OCI-LY7 (cell line): ENCODE data around the gene KCNN1. TPM values are rescaled to one million over a fixed set of nuclear protein-coding genes. Genes with fewer than 3 reads are reported as not detected.

Experiments
- BruUV-seq: library from RNA; stranded (reverse); fragments of 400-500 nt; replicated peaks from 2 replicates; lab custom pipeline; 2021; lab: Mats Ljungman, UMichigan
- CTCF ChIA-PET: fragments of 300-600 bp; sonication (Branson Sonifier 250); formaldehyde crosslinking; loops from one replicate; lab custom pipeline; 2022; ENCODE audit warnings: antibody characterized with exemption; ENCODE audit not compliant: unreplicated experiment; lab: Charles Lee
- POLR2A ChIA-PET: fragments of 300-600 bp; sonication (Branson Sonifier 250); formaldehyde crosslinking; loops from one replicate; lab custom pipeline; 2022; ENCODE audit warnings: antibody characterized with exemption; lab: Charles Lee
- DNase-seq: peaks from one replicate; pipeline ENCODE4 v3.0.0-alpha.2; 2015; ENCODE audit warnings: low spot score
- H2AFZ ChIP-seq: fragments of 200-600 bp; sonication (generic), shearing (Covaris generic); 2 replicates; pipeline ENCODE4 v1.6.1; 2014; ENCODE audit warnings: mild to moderate bottlenecking, antibody characterized with exemption, low read length, moderate library complexity
- H3K27ac ChIP-seq: fragments of 200-600 bp; sonication (generic); 2 replicates; pipeline ENCODE4 v1.5.1; 2014; ENCODE audit warnings: mixed run types, low read depth, mild to moderate bottlenecking, moderate library complexity, low read length, inconsistent platforms; ENCODE audit not compliant: poor library complexity, severe bottlenecking
- H3K36me3 ChIP-seq: fragments of 200-600 bp; sonication (generic); 2 replicates; pipeline ENCODE4 v1.6.1; 2014; ENCODE audit warnings: mild to moderate bottlenecking, antibody characterized with exemption, low read length, moderate library complexity, mixed read lengths; ENCODE audit not compliant: insufficient read depth
- H3K4me1 ChIP-seq: fragments of 200-600 bp; sonication (generic); 2 replicates; pipeline ENCODE4 v1.5.1; 2014; ENCODE audit warnings: mild to moderate bottlenecking, low read length; ENCODE audit not compliant: insufficient read depth, poor library complexity, severe bottlenecking
- H3K4me2 ChIP-seq: fragments of 200-600 bp; sonication (generic); 2 replicates; pipeline ENCODE4 v1.6.1; 2014; ENCODE audit warnings: mild to moderate bottlenecking, low read length
- H3K4me3 ChIP-seq: fragments of 200-600 bp; sonication (generic); 2 replicates; pipeline ENCODE4 v1.5.1; 2014; ENCODE audit warnings: mild to moderate bottlenecking, low read depth, low read length; ENCODE audit not compliant: poor library complexity, severe bottlenecking
- H3K79me2 ChIP-seq: fragments of 200-600 bp; sonication (generic); 2 replicates; pipeline ENCODE4 v1.6.1; 2016; ENCODE audit warnings: low read depth, mild to moderate bottlenecking, low read length, moderate library complexity, mixed read lengths; ENCODE audit not compliant: insufficient read depth
- H3K9me2 ChIP-seq: fragments of 200-600 bp; sonication (generic); 2 replicates; pipeline ENCODE4 v1.6.1; 2016; ENCODE audit warnings: mild to moderate bottlenecking, low read length, mixed read lengths; ENCODE audit not compliant: insufficient read depth
- H3K9me3 ChIP-seq: fragments of 200-600 bp; sonication (generic); 2 replicates; pipeline ENCODE4 v1.6.1; 2014; ENCODE audit warnings: mild to moderate bottlenecking, mixed run types, low read length, mixed read lengths
- H4K20me1 ChIP-seq: fragments of 200-600 bp; sonication (generic); 2 replicates; pipeline ENCODE4 v1.6.1; 2014; ENCODE audit warnings: mild to moderate bottlenecking, antibody characterized with exemption, low read length, moderate library complexity, mixed read lengths; ENCODE audit not compliant: insufficient read depth
- EZH2phosphoT487 ChIP-seq: fragments of 200-600 bp; sonication (generic); IDR thresholded peaks from 2 replicates; pipeline ENCODE4 v1.6.1; 2018; ENCODE audit warnings: low read depth, borderline replicate concordance, mild to moderate bottlenecking, mixed run types, antibody characterized with exemption, low read length, moderate library complexity, mixed read lengths
- intact Hi-C: fragments of 100-400 bp; cut with micrococcal nuclease; formaldehyde crosslinking; loops from one replicate; pipeline ENCODE4 v1.10.0; 2022; ENCODE audit not compliant: unreplicated experiment
- total RNA-seq, 2 experiments: library from RNA; depleted of rRNA in 1 of 2; stranded (reverse); fragments of >200 nt in 1 of 2; shearing (Covaris generic) in 1 of 2; gene quantifications; 2 replicates each; pipeline ENCODE4 v1.2.3, GENCODE V29; 2014 to 2022
- TF ChIP-seq, protein P1 (sequence below): fragments of 200-600 bp; sonication (generic); conservative IDR thresholded peaks from 2 replicates; pipeline ENCODE4 v1.5.1; 2014; ENCODE audit warnings: mild to moderate bottlenecking, antibody characterized with exemption, low read length, moderate library complexity, mixed read lengths

Gene KCNN1
- total RNA-seq, 2 experiments from 2014 or later: 0.57 to 1.1 TPM

DNA sequence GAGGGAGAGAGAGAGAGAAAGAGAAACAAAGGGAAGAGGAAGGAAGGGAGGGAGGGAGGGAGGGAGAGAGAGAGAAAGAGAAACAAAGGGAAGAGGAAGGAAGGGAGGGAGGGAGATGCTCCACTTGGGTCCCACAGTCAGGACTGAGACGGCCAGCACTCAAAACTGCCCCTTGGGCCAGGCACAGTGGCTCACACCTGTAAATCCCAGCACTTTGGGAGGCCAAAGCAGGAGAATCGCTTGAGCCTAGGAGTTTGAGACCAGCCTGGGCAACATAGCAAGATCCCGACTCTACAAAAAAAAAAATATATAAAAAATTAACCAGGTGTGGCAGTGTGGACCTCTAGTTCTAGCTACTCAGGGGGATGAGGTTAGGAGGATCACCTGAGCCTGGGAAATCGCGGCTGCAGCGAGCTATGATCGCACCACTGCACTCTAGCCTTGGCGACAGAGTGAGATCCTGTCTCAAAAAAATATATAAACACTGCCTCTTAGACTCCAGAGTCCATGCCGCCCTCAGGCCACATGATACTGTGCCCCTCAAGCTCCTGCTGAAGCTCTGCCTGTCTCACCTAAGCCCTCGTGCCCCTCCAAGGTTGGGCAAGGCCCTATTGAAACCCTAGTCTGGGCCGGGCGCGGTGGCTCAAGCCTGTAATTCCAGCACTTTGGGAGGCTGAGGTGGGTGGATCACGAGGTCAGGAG lies 49.5 kb downstream of the KCNN1 start:
- Histone ChIP-seq H3K27ac (no peak overlapping the region), H3K9me2 (no peaks in the 10 kb centered on the region), H3K4me2 (no peak overlapping the region), H2AFZ (no peak overlapping the region), H3K9me3 (no peaks in the 10 kb centered on the region), H3K4me1 (peaks cover 4% of the 10 kb centered on the region), H3K36me3 (peaks cover 31% of the 10 kb centered on the region), H3K4me3 (no peak overlapping the region), H4K20me1 (no peaks in the 10 kb centered on the region), H3K79me2 (no peaks in the 10 kb centered on the region)
- ChIA-PET CTCF (no interaction called here), POLR2A (interaction anchor here (0.6 kb wide), 1 partner anchor 14 kb away, joined by 3 read pairs; no protein-coding TSS in a partner anchor)
- no peak for DNase-seq
- no TSS peak for BruUV-seq
- intact Hi-C loops: no loop called here
- TF ChIP-seq, protein P1, sequence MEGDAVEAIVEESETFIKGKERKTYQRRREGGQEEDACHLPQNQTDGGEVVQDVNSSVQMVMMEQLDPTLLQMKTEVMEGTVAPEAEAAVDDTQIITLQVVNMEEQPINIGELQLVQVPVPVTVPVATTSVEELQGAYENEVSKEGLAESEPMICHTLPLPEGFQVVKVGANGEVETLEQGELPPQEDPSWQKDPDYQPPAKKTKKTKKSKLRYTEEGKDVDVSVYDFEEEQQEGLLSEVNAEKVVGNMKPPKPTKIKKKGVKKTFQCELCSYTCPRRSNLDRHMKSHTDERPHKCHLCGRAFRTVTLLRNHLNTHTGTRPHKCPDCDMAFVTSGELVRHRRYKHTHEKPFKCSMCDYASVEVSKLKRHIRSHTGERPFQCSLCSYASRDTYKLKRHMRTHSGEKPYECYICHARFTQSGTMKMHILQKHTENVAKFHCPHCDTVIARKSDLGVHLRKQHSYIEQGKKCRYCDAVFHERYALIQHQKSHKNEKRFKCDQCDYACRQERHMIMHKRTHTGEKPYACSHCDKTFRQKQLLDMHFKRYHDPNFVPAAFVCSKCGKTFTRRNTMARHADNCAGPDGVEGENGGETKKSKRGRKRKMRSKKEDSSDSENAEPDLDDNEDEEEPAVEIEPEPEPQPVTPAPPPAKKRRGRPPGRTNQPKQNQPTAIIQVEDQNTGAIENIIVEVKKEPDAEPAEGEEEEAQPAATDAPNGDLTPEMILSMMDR: no peak
- no peak for TF ChIP-seq EZH2phosphoT487

DNA sequence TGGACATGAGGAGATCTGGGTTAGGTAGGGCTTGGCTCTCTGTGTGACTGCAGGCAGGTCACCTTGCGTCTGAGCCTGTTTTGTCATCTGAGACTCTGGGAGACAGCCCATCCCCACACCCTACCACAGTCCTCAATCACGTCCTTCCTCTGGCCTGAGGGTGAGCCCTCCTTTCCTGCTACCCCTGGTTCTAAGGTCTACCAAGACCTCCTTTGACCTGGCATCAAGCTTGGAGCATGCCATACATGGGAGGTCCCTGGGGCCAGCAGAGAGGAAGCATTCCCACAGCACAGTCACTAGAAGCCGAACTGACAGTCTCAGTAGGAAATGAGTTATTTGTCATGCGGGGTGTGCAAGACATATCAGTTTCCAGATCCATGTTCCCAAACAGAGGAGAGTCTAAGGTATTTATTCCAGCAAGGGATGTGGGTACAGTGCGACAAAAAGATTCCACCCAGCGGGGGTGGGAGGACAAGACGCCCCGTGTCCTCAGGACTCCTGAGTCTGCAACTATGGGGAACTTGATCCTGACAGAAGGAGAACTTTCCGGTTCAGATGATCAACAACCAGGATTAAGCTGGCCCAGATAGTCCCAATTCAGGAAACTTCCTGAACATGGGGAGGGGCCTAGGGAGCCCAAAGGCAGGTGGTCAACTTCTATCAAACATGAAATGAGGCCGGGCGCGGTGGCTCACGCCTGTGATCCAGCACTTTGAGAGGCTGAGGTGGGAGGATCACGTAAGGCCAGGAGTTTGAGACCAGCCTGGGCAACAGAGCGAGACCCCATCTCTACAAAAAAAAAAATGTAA lies 50.6 kb downstream of the KCNN1 start:
- Histone ChIP-seq H3K79me2 (peaks cover 3% of the 10 kb centered on the region; the same call in 1 of the 2 replicates), H3K4me2 (no peak overlapping the region), H3K27ac (no peak overlapping the region), H3K4me1 (peaks cover 9% of the 10 kb centered on the region), H3K4me3 (no peak overlapping the region), H3K36me3 (peaks cover 25% of the 10 kb centered on the region), H3K9me2 (no peaks in the 10 kb centered on the region), H3K9me3 (no peaks in the 10 kb centered on the region), H4K20me1 (no peaks in the 10 kb centered on the region), H2AFZ (no peak overlapping the region)
- DNase-seq: no peak
- intact Hi-C loops: no loop called here
- POLR2A ChIA-PET: no interaction called here
- CTCF ChIA-PET: no interaction called here
- no peak for TF ChIP-seq EZH2phosphoT487
- TF ChIP-seq, protein P1: no peak
- no TSS peak for BruUV-seq
